GM12875 (cell line): ENCODE data around the gene BLZF1.
A peak's percentile ranks its signal among the peaks of the same experiment; 100 is the strongest.

Experiments used
- H3K4me3 ChIP-seq: one replicate; pipeline ENCODE4 v1.5.1; 2011; ENCODE audit warnings: low read depth, low read length, control low read depth
- CTCF ChIP-seq: IDR thresholded peaks from 2 replicates; pipeline ENCODE4 v1.5.1; 2011; ENCODE audit warnings: low read depth, mild to moderate bottlenecking, control low read depth, inconsistent platforms, low read length, moderate library complexity, borderline replicate concordance; ENCODE audit not compliant: insufficient read depth

BLZF1 gene

GRCh38 chr1:169367686-169368405 lies at the start of gene BLZF1, which contains the start of gene NME7:
Gene BLZF1 (plus strand): TSS chr1:169368195. CDS start chr1:169369523, 1,328 bp downstream.
Gene NME7 (minus strand): TSS chr1:169367797. CDS start chr1:169367710, 87 bp downstream.
- peak within 1 kb of the TSS; percentile 66 for H3K4me3 ChIP-seq
- TF ChIP-seq CTCF: no peak

GRCh38 chr1:169318536-169319244 lies 49.3 kb upstream of the BLZF1 start:
- TF ChIP-seq CTCF: no peak
- H3K4me3 ChIP-seq: no peak overlapping the region

GRCh38 chr1:169321539-169321938 lies 46.5 kb upstream of the BLZF1 start:
- no peak overlapping the region for H3K4me3 ChIP-seq
- no peak for TF ChIP-seq CTCF

- no peak overlapping the region for H3K4me3 ChIP-seq
- no peak for TF ChIP-seq CTCF
Measured at GRCh38 chr1:169322138-169322537, 45.9 kb upstream of the BLZF1 start.

- no peak for TF ChIP-seq CTCF
- H3K4me3 ChIP-seq: no peak overlapping the region
Measured at GRCh38 chr1:169325117-169325516, 42.9 kb upstream of the BLZF1 start.

GRCh38 chr1:169326261-169326955 lies 41.6 kb upstream of the BLZF1 start:
- no peak overlapping the region for H3K4me3 ChIP-seq
- TF ChIP-seq CTCF: no peak
